ENCODE results near the gene TMEM8B. TPM values are rescaled to one million over a fixed set of nuclear protein-coding genes. Genes with fewer than 3 reads are reported as not detected.
A peak's percentile ranks its signal among the peaks of the same experiment; 100 is the strongest.

TMEM8B gene
- total and polyA plus RNA-seq, 9 of the 15 experiments (the other 6 are each of a cell fraction or from before 2014, with no cell fraction given) = 0.01 to 2.2 (median 1.1) TPM

DNA sequence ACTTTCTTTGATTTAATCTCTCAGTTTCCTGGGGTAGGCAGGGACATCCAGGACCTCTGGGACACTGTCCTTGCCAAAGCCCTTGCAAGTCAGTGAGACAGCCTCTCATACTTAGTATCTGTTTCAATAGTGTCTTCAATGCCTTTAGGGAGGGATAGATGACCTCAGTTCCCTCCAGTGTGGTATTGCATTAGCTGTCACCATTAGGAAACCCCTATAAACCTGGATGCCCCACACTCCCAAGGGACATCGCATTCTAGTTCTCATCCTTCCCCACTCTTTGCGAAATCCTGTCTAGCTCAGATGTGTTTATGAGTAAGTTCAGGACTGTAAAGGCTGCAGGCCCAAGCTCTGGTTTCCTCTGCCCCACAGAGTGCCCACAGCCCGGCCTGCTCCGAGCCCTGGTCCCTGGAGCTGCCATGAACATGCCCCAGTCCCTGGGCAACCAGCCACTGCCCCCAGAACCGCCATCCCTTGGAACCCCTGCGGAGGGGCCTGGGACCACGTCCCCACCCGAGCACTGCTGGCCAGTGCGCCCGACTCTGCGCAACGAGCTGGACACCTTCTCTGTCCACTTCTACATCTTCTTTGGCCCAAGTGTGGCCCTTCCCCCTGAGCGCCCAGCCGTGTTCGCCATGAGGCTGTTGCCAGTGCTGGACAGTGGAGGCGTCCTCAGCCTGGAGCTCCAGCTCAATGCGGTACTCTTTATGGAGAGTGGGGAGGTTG, 13.2 kb downstream of the TMEM8B start (continued):
- TF ChIP-seq ZNF146 (CRISPR knock-in tag; IDR thresholded peaks at IDR 0.05; ENCODE audit: unreplicated experiment) (no peak), GTF2B (IDR thresholded peaks at IDR 0.05; ENCODE audit: extremely low read depth, insufficient read length) (no peak), SP1 (CRISPR knock-in tag; IDR thresholded peaks at IDR 0.05) (no peak)

- no peaks in the 10 kb centered on the region for H3K9me1 ChIP-seq (ENCODE audit: control insufficient read depth, insufficient read depth, low read length)
- H3K79me2 ChIP-seq (ENCODE audit: control insufficient read depth, insufficient read depth, low read length) = no peaks in the 10 kb centered on the region
- H3K9me3 ChIP-seq (replicated peaks; ENCODE audit: control insufficient read depth, insufficient read depth, low read depth, low read length) = no peaks in the 10 kb centered on the region
- DNase-seq (ENCODE audit: extremely low read depth in 1 of 4, low spot score in 3 of 4) (no peak), FAIRE-seq (no peak), ATAC-seq (no peak)
- in situ Hi-C loops (cut with MboI) = no loop called here
- TF ChIP-seq ZFP36 (IDR thresholded peaks at IDR 0.05; ENCODE audit: low read depth, low read length, partially characterized antibody) (peak; percentile 41), ZNF354B (CRISPR knock-in tag; IDR thresholded peaks at IDR 0.05) (no peak)
- peaks cover 0 to 11% of the 10 kb centered on the region in 2 experiments; a peak in 2 of 5 replicates for H3K4me1 ChIP-seq (replicated peaks in 1 of 2; ENCODE audit: control insufficient read depth in 2 of 2, insufficient read depth in 2 of 2, low read length in 2 of 2)
- WGBS (ENCODE audit: insufficient coverage, low coverage, missing lambda C conversion rate) = 16% methylated on average over 3 of the region's 3 CpGs
- H3K4me2 ChIP-seq (ENCODE audit: insufficient read depth, low read length) = no peak overlapping the region
- H4K20me1 ChIP-seq (replicated peaks; ENCODE audit: control insufficient read depth, insufficient read depth, low read length) = no peaks in the 10 kb centered on the region
- H3K9ac ChIP-seq (ENCODE audit: insufficient read depth in 1 of 2, low read depth in 2 of 2, low read length in 2 of 2) = no peak overlapping the region
- peaks cover 0 to 34% of the 10 kb centered on the region in 2 experiments; a peak in 4 of 5 replicates for H3K27me3 ChIP-seq (ENCODE audit: control insufficient read depth in 2 of 2, insufficient read depth in 2 of 2, low read length in 2 of 2)
- H2AFZ ChIP-seq (ENCODE audit: low read depth, low read length) = no peak overlapping the region
- intact Hi-C loops (cut with micrococcal nuclease) = no loop called here
- CTCF ChIA-PET (ENCODE audit: low intra/inter-chr PET ratio) = no interaction called here
- BruUV-seq (replicated peaks) = no TSS peak
- no peaks in the 10 kb centered on the region for H3K36me3 ChIP-seq (ENCODE audit: control insufficient read depth, insufficient read depth, low read length)
- H3K27ac ChIP-seq (ENCODE audit: extremely low read depth, low read depth, low read length) = no peak overlapping the region
- POLR2A ChIA-PET = interaction anchor here (0.5 to 1.0 kb wide), 2 partner anchors 8 to 1535 kb away, joined by 4 to 6 read pairs; no protein-coding TSS in a partner anchor
- H3K4me3 ChIP-seq = no peak overlapping the region
Measured at GRCh38 chr9:35842795-35843194, 13.8 kb downstream of the TMEM8B start.
